OCI-LY1 (cell line): ENCODE data around the gene SLC12A3.

ENCODE experiments used
- CTCF ChIP-seq: fragments of 200-600 bp; sonication (generic), shearing (Covaris generic); IDR thresholded peaks from 2 replicates; pipeline ENCODE4 v1.5.1; 2017; ENCODE audit warnings: mild to moderate bottlenecking, antibody characterized with exemption, low read length, moderate library complexity, mixed read lengths
- EZH2 ChIP-seq: fragments of 200-600 bp; sonication (generic), shearing (Covaris generic); IDR thresholded peaks from 2 replicates; pipeline ENCODE4 v1.8.0; 2017; ENCODE audit warnings: borderline replicate concordance, mixed run types, mild to moderate bottlenecking, antibody characterized with exemption, low read length, moderate library complexity, mixed read lengths

- TF ChIP-seq CTCF (no peak), EZH2 (no peak)
These were observed 14.3 kb downstream of the SLC12A3 start for GRCh38 chr16:56879276-56879675.
